Activated CD4-positive, alpha-beta T cell treated with anti-CD3 and anti-CD28 coated beads for 1 hour (primary cell): ENCODE measurements around the gene KRT81.
"Not testable (repeated sequence)": the region's sequence is repeated elsewhere in the genome, so short reads cannot be mapped to it uniquely, and the experiment has no call there.

Experiments
- DNase-seq: peaks from one replicate; pipeline ENCODE4 v3.0.0-alpha.2; 2020

The KRT81 gene

GRCh38 chr12:52317468-52318052 lies 26.2 kb upstream of the KRT81 start:
- DNase-seq: no peak

- no peak for DNase-seq
These were observed 25.4 kb upstream of the KRT81 start for GRCh38 chr12:52316701-52317100.

- DNase-seq: no peak
These were observed 25.0 kb upstream of the KRT81 start for GRCh38 chr12:52316290-52316689.

GRCh38 chr12:52315721-52316120 lies 24.4 kb upstream of the KRT81 start:
- not testable (repeated sequence) for DNase-seq

- DNase-seq: no peak
These were observed 23.2 kb upstream of the KRT81 start for GRCh38 chr12:52314511-52314910.

- no peak for DNase-seq
These were observed 22.6 kb upstream of the KRT81 start for GRCh38 chr12:52313926-52314325.

GRCh38 chr12:52313461-52313860 lies 22.1 kb upstream of the KRT81 start:
- DNase-seq: no peak

- no peak for DNase-seq
These were observed 20.8 kb upstream of the KRT81 start for GRCh38 chr12:52312086-52312485.

- no peak for DNase-seq
These were observed 19.9 kb upstream of the KRT81 start for GRCh38 chr12:52311285-52311648.

- no peak for DNase-seq
These were observed 19.4 kb upstream of the KRT81 start for GRCh38 chr12:52310622-52311284.

GRCh38 chr12:52308806-52309425 lies 17.6 kb upstream of the KRT81 start:
- no peak for DNase-seq

- DNase-seq: no peak
These were observed 16.8 kb upstream of the KRT81 start for GRCh38 chr12:52307836-52308805.

GRCh38 chr12:52306731-52307130 lies 15.4 kb upstream of the KRT81 start:
- no peak for DNase-seq

GRCh38 chr12:52305921-52306705 lies 14.8 kb upstream of the KRT81 start:
- DNase-seq: no peak

- not testable (repeated sequence) for DNase-seq
These were observed 13.6 kb upstream of the KRT81 start for GRCh38 chr12:52304941-52305411.

GRCh38 chr12:52302242-52302914 lies 11.0 kb upstream of the KRT81 start:
- DNase-seq: not testable (repeated sequence)

GRCh38 chr12:52301721-52302120 lies 10.4 kb upstream of the KRT81 start:
- not testable (repeated sequence) for DNase-seq

GRCh38 chr12:52300796-52301691 lies 9.7 kb upstream of the KRT81 start:
- DNase-seq: no peak

GRCh38 chr12:52298677-52299190 lies 7.4 kb upstream of the KRT81 start:
- DNase-seq: no peak

- no peak for DNase-seq
These were observed 5.4 kb upstream of the KRT81 start for GRCh38 chr12:52296572-52297215.
